OCI-LY7 (cell line): ENCODE data around the gene ZNF488. TPM values are rescaled to one million over a fixed set of nuclear protein-coding genes. Genes with fewer than 3 reads are reported as not detected.

ENCODE experiments used
- BruUV-seq: library from RNA; stranded (reverse); fragments of 400-500 nt; replicated peaks from 2 replicates; lab custom pipeline; 2021; lab: Mats Ljungman, UMichigan
- CTCF ChIA-PET: fragments of 300-600 bp; sonication (Branson Sonifier 250); formaldehyde crosslinking; loops from one replicate; lab custom pipeline; 2022; ENCODE audit warnings: antibody characterized with exemption; ENCODE audit not compliant: unreplicated experiment; lab: Charles Lee
- POLR2A ChIA-PET: fragments of 300-600 bp; sonication (Branson Sonifier 250); formaldehyde crosslinking; loops from one replicate; lab custom pipeline; 2022; ENCODE audit warnings: antibody characterized with exemption; lab: Charles Lee
- DNase-seq: peaks from one replicate; pipeline ENCODE4 v3.0.0-alpha.2; 2015; ENCODE audit warnings: low spot score
- H2AFZ ChIP-seq: fragments of 200-600 bp; sonication (generic), shearing (Covaris generic); 2 replicates; pipeline ENCODE4 v1.6.1; 2014; ENCODE audit warnings: mild to moderate bottlenecking, antibody characterized with exemption, low read length, moderate library complexity
- H3K27ac ChIP-seq: fragments of 200-600 bp; sonication (generic); 2 replicates; pipeline ENCODE4 v1.5.1; 2014; ENCODE audit warnings: mixed run types, low read depth, mild to moderate bottlenecking, moderate library complexity, low read length, inconsistent platforms; ENCODE audit not compliant: poor library complexity, severe bottlenecking
- H3K36me3 ChIP-seq: fragments of 200-600 bp; sonication (generic); 2 replicates; pipeline ENCODE4 v1.6.1; 2014; ENCODE audit warnings: mild to moderate bottlenecking, antibody characterized with exemption, low read length, moderate library complexity, mixed read lengths; ENCODE audit not compliant: insufficient read depth
- H3K4me1 ChIP-seq: fragments of 200-600 bp; sonication (generic); 2 replicates; pipeline ENCODE4 v1.5.1; 2014; ENCODE audit warnings: mild to moderate bottlenecking, low read length; ENCODE audit not compliant: insufficient read depth, poor library complexity, severe bottlenecking
- H3K4me2 ChIP-seq: fragments of 200-600 bp; sonication (generic); 2 replicates; pipeline ENCODE4 v1.6.1; 2014; ENCODE audit warnings: mild to moderate bottlenecking, low read length
- H3K4me3 ChIP-seq: fragments of 200-600 bp; sonication (generic); 2 replicates; pipeline ENCODE4 v1.5.1; 2014; ENCODE audit warnings: mild to moderate bottlenecking, low read depth, low read length; ENCODE audit not compliant: poor library complexity, severe bottlenecking
- H3K79me2 ChIP-seq: fragments of 200-600 bp; sonication (generic); 2 replicates; pipeline ENCODE4 v1.6.1; 2016; ENCODE audit warnings: low read depth, mild to moderate bottlenecking, low read length, moderate library complexity, mixed read lengths; ENCODE audit not compliant: insufficient read depth
- H3K9me2 ChIP-seq: fragments of 200-600 bp; sonication (generic); 2 replicates; pipeline ENCODE4 v1.6.1; 2016; ENCODE audit warnings: mild to moderate bottlenecking, low read length, mixed read lengths; ENCODE audit not compliant: insufficient read depth
- H3K9me3 ChIP-seq: fragments of 200-600 bp; sonication (generic); 2 replicates; pipeline ENCODE4 v1.6.1; 2014; ENCODE audit warnings: mild to moderate bottlenecking, mixed run types, low read length, mixed read lengths
- H4K20me1 ChIP-seq: fragments of 200-600 bp; sonication (generic); 2 replicates; pipeline ENCODE4 v1.6.1; 2014; ENCODE audit warnings: mild to moderate bottlenecking, antibody characterized with exemption, low read length, moderate library complexity, mixed read lengths; ENCODE audit not compliant: insufficient read depth
- CTCF ChIP-seq: fragments of 200-600 bp; sonication (generic); conservative IDR thresholded peaks from 2 replicates; pipeline ENCODE4 v1.5.1; 2014; ENCODE audit warnings: mild to moderate bottlenecking, antibody characterized with exemption, low read length, moderate library complexity, mixed read lengths
- EZH2phosphoT487 ChIP-seq: fragments of 200-600 bp; sonication (generic); IDR thresholded peaks from 2 replicates; pipeline ENCODE4 v1.6.1; 2018; ENCODE audit warnings: low read depth, borderline replicate concordance, mild to moderate bottlenecking, mixed run types, antibody characterized with exemption, low read length, moderate library complexity, mixed read lengths
- intact Hi-C: fragments of 100-400 bp; cut with micrococcal nuclease; formaldehyde crosslinking; loops from one replicate; pipeline ENCODE4 v1.10.0; 2022; ENCODE audit not compliant: unreplicated experiment
- total RNA-seq, 2 experiments: library from RNA; depleted of rRNA in 1 of 2; stranded (reverse); fragments of >200 nt in 1 of 2; shearing (Covaris generic) in 1 of 2; gene quantifications; 2 replicates each; pipeline ENCODE4 v1.2.3, GENCODE V29; 2014 to 2022

The ZNF488 gene
- total RNA-seq, 2 experiments from 2014 or later = 0.06 to 0.34 TPM

GRCh38 chr10:47424231-47424630, 40.1 kb upstream of the ZNF488 start:
- Histone ChIP-seq H3K4me1 (no peaks in the 10 kb centered on the region), H3K79me2 (no peaks in the 10 kb centered on the region), H3K36me3 (no peaks in the 10 kb centered on the region), H3K4me3 (no peak overlapping the region), H3K9me2 (no peaks in the 10 kb centered on the region), H4K20me1 (no peaks in the 10 kb centered on the region), H3K27ac (no peak overlapping the region), H3K4me2 (no peak overlapping the region), H2AFZ (no peak overlapping the region), H3K9me3 (no peaks in the 10 kb centered on the region)
- POLR2A ChIA-PET = no interaction called here
- CTCF ChIA-PET = no interaction called here
- DNase-seq = no peak
- TF ChIP-seq EZH2phosphoT487 (no peak), CTCF (no peak)
- intact Hi-C loops = no loop called here
- BruUV-seq = no TSS peak

GRCh38 chr10:47423476-47423875, 39.4 kb upstream of the ZNF488 start:
- H3K4me3 ChIP-seq = no peak overlapping the region
- ChIA-PET POLR2A (no interaction called here), CTCF (no interaction called here)
- no peaks in the 10 kb centered on the region for H3K4me1 ChIP-seq
- H3K9me3 ChIP-seq = no peaks in the 10 kb centered on the region
- no TSS peak for BruUV-seq
- no peak overlapping the region for H3K27ac ChIP-seq
- TF ChIP-seq EZH2phosphoT487 (no peak), CTCF (no peak)
- no peaks in the 10 kb centered on the region for H3K9me2 ChIP-seq
- no peak overlapping the region for H3K4me2 ChIP-seq
- no peaks in the 10 kb centered on the region for H3K36me3 ChIP-seq
- H3K79me2 ChIP-seq = no peaks in the 10 kb centered on the region
- H4K20me1 ChIP-seq = no peaks in the 10 kb centered on the region
- no peak for DNase-seq
- H2AFZ ChIP-seq = no peak overlapping the region
- intact Hi-C loops = no loop called here

GRCh38 chr10:47421057-47421952, 37.2 kb upstream of the ZNF488 start:
- POLR2A ChIA-PET = no interaction called here
- Histone ChIP-seq H3K4me2 (no peak overlapping the region), H3K4me1 (no peaks in the 10 kb centered on the region), H3K4me3 (no peak overlapping the region), H3K27ac (no peak overlapping the region), H3K9me3 (no peaks in the 10 kb centered on the region), H3K79me2 (no peaks in the 10 kb centered on the region), H3K36me3 (no peaks in the 10 kb centered on the region), H2AFZ (no peak overlapping the region), H3K9me2 (no peaks in the 10 kb centered on the region), H4K20me1 (no peaks in the 10 kb centered on the region)
- BruUV-seq = no TSS peak
- intact Hi-C loops = no loop called here
- TF ChIP-seq CTCF = no peak
- no peak for TF ChIP-seq EZH2phosphoT487
- DNase-seq = no peak
- CTCF ChIA-PET = no interaction called here
